Suprapubic skin (tissue), 4 donors: ENCODE results near the gene PEPD. TPM values are rescaled to one million over a fixed set of nuclear protein-coding genes. Genes with fewer than 3 reads are reported as not detected.

Experiments used
- DNase-seq, 2 donors: peaks; one replicate each; pipeline ENCODE4 v3.0.0-alpha.2; 2019; ENCODE audit warnings: low spot score in 2 of 2
- H3K27ac ChIP-seq: fragments of 200-600 bp; sonication (generic); one replicate; pipeline ENCODE4 v1.5.1; 2019
- H3K27me3 ChIP-seq: fragments of 200-600 bp; sonication (generic); one replicate; pipeline ENCODE4 v1.5.1; 2019
- H3K36me3 ChIP-seq: fragments of 200-600 bp; sonication (generic); one replicate; pipeline ENCODE4 v1.5.1; 2019
- H3K4me1 ChIP-seq: fragments of 200-600 bp; sonication (generic); one replicate; pipeline ENCODE4 v1.5.1; 2019
- H3K4me3 ChIP-seq: fragments of 200-600 bp; sonication (generic); one replicate; pipeline ENCODE4 v1.5.1; 2019; ENCODE audit warnings: mild to moderate bottlenecking
- H3K9me3 ChIP-seq: fragments of 200-600 bp; sonication (generic); one replicate; pipeline ENCODE4 v1.5.1; 2019
- CTCF ChIP-seq, 2 donors: fragments of 200-600 bp in 1 of 2; fragments of 450-650 bp in 1 of 2; sonication (generic) in 1 of 2; IDR thresholded peaks; one replicate each; pipeline ENCODE4 v1.5.1; 2016 to 2019; ENCODE audit warnings: antibody characterized with exemption in 2 of 2, mild to moderate bottlenecking in 1 of 2, moderate library complexity in 1 of 2
- EP300 ChIP-seq: sonication (generic); formaldehyde crosslinking; IDR thresholded peaks from one replicate; pipeline ENCODE4 v1.6.1; 2017; ENCODE audit warnings: antibody characterized with exemption
- POLR2A ChIP-seq, 2 donors: fragments of 450-650 bp; IDR thresholded peaks; one replicate each; pipeline ENCODE4 v1.6.1; 2017; ENCODE audit warnings: antibody characterized with exemption in 2 of 2, mild to moderate bottlenecking in 2 of 2, moderate library complexity in 2 of 2
- POLR2AphosphoS5 ChIP-seq, 3 donors: sonication (generic); formaldehyde crosslinking; IDR thresholded peaks; one replicate each; pipeline ENCODE4 v1.6.1; 2017; ENCODE audit warnings: antibody characterized with exemption in 3 of 3
- WGBS: methylation state at CpG from one replicate; pipeline ENCODE4 v1.1.5; 2018; 5-methylcytosine and 5-hydroxymethylcytosine counted together
- total RNA-seq, 4 donors: library from RNA; depleted of rRNA; stranded (reverse); fragments of >200 nt; gene quantifications; one replicate each; pipeline ENCODE4 v1.1.0, GENCODE V29; 2016

Gene PEPD
- total RNA-seq, 4 donors from 2014 or later, result 35.2 to 73.8 (median 55.9) TPM

DNA sequence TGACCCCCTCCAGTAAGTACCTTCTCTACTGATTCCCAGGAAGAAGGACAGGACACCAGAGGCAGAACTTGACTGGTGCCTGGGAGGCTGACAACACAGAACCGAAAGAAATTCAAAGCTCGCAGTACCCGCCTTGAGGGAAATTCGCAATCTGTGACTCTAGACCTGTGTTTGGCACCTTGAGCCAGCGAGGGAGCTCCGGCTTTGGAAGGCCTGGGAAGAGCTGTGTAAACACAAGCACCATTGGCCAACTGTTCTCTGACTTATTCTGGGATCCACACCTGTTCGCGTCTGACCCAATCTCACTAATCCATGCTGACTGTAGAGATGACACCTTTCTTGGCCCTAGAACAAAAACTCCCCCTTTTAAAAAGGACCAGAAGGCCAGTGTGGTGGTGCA, 97.4 kb downstream of the PEPD start:
- Histone ChIP-seq H3K27ac (no peak overlapping the region), H3K9me3 (no peaks in the 10 kb centered on the region), H3K4me1 (no peaks in the 10 kb centered on the region), H3K27me3 (no peaks in the 10 kb centered on the region), H3K36me3 (no peaks in the 10 kb centered on the region), H3K4me3 (no peak overlapping the region)
- WGBS, result 92% methylated on average over 8 of the region's 8 CpGs
- TF ChIP-seq CTCF (IDR thresholded peaks at IDR 0.05) (no peak), EP300 (no peak), POLR2A (IDR thresholded peaks at IDR 0.05) (no peak), POLR2AphosphoS5 (IDR thresholded peaks at IDR 0.05) (no peak)
- DNase-seq, result no peak

GRCh38 chr19:33422369-33423180, 99.0 kb downstream of the PEPD start:
- Histone ChIP-seq H3K36me3 (no peaks in the 10 kb centered on the region), H3K27me3 (no peaks in the 10 kb centered on the region), H3K9me3 (no peaks in the 10 kb centered on the region), H3K4me3 (no peak overlapping the region), H3K4me1 (no peaks in the 10 kb centered on the region), H3K27ac (no peak overlapping the region)
- TF ChIP-seq POLR2AphosphoS5 (IDR thresholded peaks at IDR 0.05) (no peak), POLR2A (IDR thresholded peaks at IDR 0.05) (no peak), EP300 (no peak), CTCF (IDR thresholded peaks at IDR 0.05) (no peak)
- WGBS, result 94% methylated on average over 3 of the region's 3 CpGs
- DNase-seq, result no peak

- DNase-seq, result no peak
- Histone ChIP-seq H3K4me3 (no peak overlapping the region), H3K9me3 (no peaks in the 10 kb centered on the region), H3K27me3 (no peaks in the 10 kb centered on the region), H3K4me1 (peaks cover 4% of the 10 kb centered on the region), H3K36me3 (no peaks in the 10 kb centered on the region), H3K27ac (no peak overlapping the region)
- 96% methylated on average over 7 of the region's 7 CpGs for WGBS
- no peak for TF ChIP-seq POLR2A (IDR thresholded peaks at IDR 0.05)
- TF ChIP-seq POLR2AphosphoS5 (IDR thresholded peaks at IDR 0.05), result no peak
- TF ChIP-seq EP300, result no peak
- TF ChIP-seq CTCF (IDR thresholded peaks at IDR 0.05), result no peak
Observed at GRCh38 chr19:33421368-33421767, 100.2 kb downstream of the PEPD start.

- WGBS, result 96% methylated on average over 9 of the region's 9 CpGs
- TF ChIP-seq CTCF (IDR thresholded peaks at IDR 0.05), result no peak
- H3K9me3 ChIP-seq, result no peaks in the 10 kb centered on the region
- H3K4me1 ChIP-seq, result peaks cover 5% of the 10 kb centered on the region
- no peak for DNase-seq
- H3K27ac ChIP-seq, result no peak overlapping the region
- no peaks in the 10 kb centered on the region for H3K27me3 ChIP-seq
- H3K4me3 ChIP-seq, result no peak overlapping the region
- H3K36me3 ChIP-seq, result no peaks in the 10 kb centered on the region
Observed at GRCh38 chr19:33420821-33421220, 100.8 kb downstream of the PEPD start.

GRCh38 chr19:33419788-33420130, 101.8 kb downstream of the PEPD start:
- Histone ChIP-seq H3K27me3 (no peaks in the 10 kb centered on the region), H3K9me3 (no peaks in the 10 kb centered on the region), H3K4me3 (no peak overlapping the region), H3K36me3 (no peaks in the 10 kb centered on the region), H3K4me1 (peaks cover 5% of the 10 kb centered on the region), H3K27ac (no peak overlapping the region)
- no peak for DNase-seq
- TF ChIP-seq EP300 (no peak), CTCF (IDR thresholded peaks at IDR 0.05) (no peak), POLR2AphosphoS5 (IDR thresholded peaks at IDR 0.05) (no peak), POLR2A (IDR thresholded peaks at IDR 0.05) (no peak)
- 76% methylated on average over 6 of the region's 6 CpGs for WGBS
